Activated naive CD8-positive, alpha-beta T cell (primary cell): Measurements from ENCODE around the gene RPTOR.
A peak's percentile ranks its signal among the peaks of the same experiment; 100 is the strongest.

ENCODE experiments used
- H3K27ac Mint-ChIP-seq: one replicate; pipeline ENCODE4 v1.8.0; 2021; ENCODE audit warnings: mixed read lengths
- H3K27me3 Mint-ChIP-seq: one replicate; pipeline ENCODE4 v1.8.0; 2021; ENCODE audit warnings: mixed read lengths
- H3K36me3 Mint-ChIP-seq: one replicate; pipeline ENCODE4 v1.8.0; 2021; ENCODE audit warnings: mixed read lengths
- H3K4me1 Mint-ChIP-seq: one replicate; pipeline ENCODE4 v1.8.0; 2021; ENCODE audit warnings: low read depth, mixed read lengths
- H3K4me3 Mint-ChIP-seq: one replicate; pipeline ENCODE4 v1.8.0; 2021; ENCODE audit warnings: mild to moderate bottlenecking, mixed read lengths
- H3K9me3 Mint-ChIP-seq: one replicate; pipeline ENCODE4 v1.8.0; 2021; ENCODE audit warnings: low read depth, mixed read lengths

RPTOR gene

GRCh38 chr17:80925688-80926335 lies 381.2 kb downstream of the RPTOR start:
- Mint-ChIP-seq H3K9me3 (no peaks in the 10 kb centered on the region), H3K4me1 (no peaks in the 10 kb centered on the region), H3K27me3 (no peaks in the 10 kb centered on the region), H3K27ac (no peak overlapping the region), H3K36me3 (peaks cover 15% of the 10 kb centered on the region), H3K4me3 (no peak overlapping the region)

- peaks cover 15% of the 10 kb centered on the region for H3K36me3 Mint-ChIP-seq
- no peak overlapping the region for H3K4me3 Mint-ChIP-seq
- no peaks in the 10 kb centered on the region for H3K9me3 Mint-ChIP-seq
- H3K27me3 Mint-ChIP-seq = no peaks in the 10 kb centered on the region
- H3K4me1 Mint-ChIP-seq = no peaks in the 10 kb centered on the region
- H3K27ac Mint-ChIP-seq = no peak overlapping the region
These were observed 382.1 kb downstream of the RPTOR start for GRCh38 chr17:80926591-80927250.

- no peaks in the 10 kb centered on the region for H3K27me3 Mint-ChIP-seq
- no peak overlapping the region for H3K27ac Mint-ChIP-seq
- H3K4me3 Mint-ChIP-seq = no peak overlapping the region
- H3K4me1 Mint-ChIP-seq = no peaks in the 10 kb centered on the region
- no peaks in the 10 kb centered on the region for H3K9me3 Mint-ChIP-seq
- peaks cover 15% of the 10 kb centered on the region for H3K36me3 Mint-ChIP-seq
These were observed 383.2 kb downstream of the RPTOR start for GRCh38 chr17:80927791-80928216.

- Mint-ChIP-seq H3K27ac (no peak overlapping the region), H3K4me3 (no peak overlapping the region), H3K36me3 (peaks cover 15% of the 10 kb centered on the region), H3K27me3 (no peaks in the 10 kb centered on the region), H3K4me1 (no peaks in the 10 kb centered on the region), H3K9me3 (no peaks in the 10 kb centered on the region)
These were observed 384.8 kb downstream of the RPTOR start for GRCh38 chr17:80929449-80929848.

- Mint-ChIP-seq H3K27me3 (no peaks in the 10 kb centered on the region), H3K9me3 (no peaks in the 10 kb centered on the region), H3K4me3 (no peak overlapping the region), H3K27ac (no peak overlapping the region), H3K4me1 (peaks cover 4% of the 10 kb centered on the region), H3K36me3 (peaks cover 15% of the 10 kb centered on the region)
These were observed 386.0 kb downstream of the RPTOR start for GRCh38 chr17:80930335-80931279.

GRCh38 chr17:80931421-80932265 lies 387.0 kb downstream of the RPTOR start:
- Mint-ChIP-seq H3K9me3 (no peaks in the 10 kb centered on the region), H3K4me3 (no peak overlapping the region), H3K27ac (no peak overlapping the region), H3K4me1 (peaks cover 7% of the 10 kb centered on the region), H3K36me3 (peaks cover 9% of the 10 kb centered on the region), H3K27me3 (no peaks in the 10 kb centered on the region)

- Mint-ChIP-seq H3K9me3 (no peaks in the 10 kb centered on the region), H3K27me3 (no peaks in the 10 kb centered on the region), H3K4me1 (peaks cover 33% of the 10 kb centered on the region), H3K27ac (no peak overlapping the region), H3K36me3 (peaks cover 2% of the 10 kb centered on the region), H3K4me3 (no peak overlapping the region)
These were observed 390.9 kb downstream of the RPTOR start for GRCh38 chr17:80935526-80935925.

- Mint-ChIP-seq H3K4me3 (no peak overlapping the region), H3K36me3 (peaks cover 2% of the 10 kb centered on the region), H3K27me3 (no peaks in the 10 kb centered on the region), H3K4me1 (peaks cover 33% of the 10 kb centered on the region), H3K9me3 (no peaks in the 10 kb centered on the region), H3K27ac (peak overlapping the region; percentile 0)
These were observed 391.6 kb downstream of the RPTOR start for GRCh38 chr17:80936218-80936617.

- Mint-ChIP-seq H3K27ac (no peak overlapping the region), H3K4me1 (peaks cover 33% of the 10 kb centered on the region), H3K36me3 (peaks cover 2% of the 10 kb centered on the region), H3K27me3 (no peaks in the 10 kb centered on the region), H3K9me3 (no peaks in the 10 kb centered on the region), H3K4me3 (no peak overlapping the region)
These were observed 392.1 kb downstream of the RPTOR start for GRCh38 chr17:80936723-80937122.

- Mint-ChIP-seq H3K27ac (peak overlapping the region; percentile 66), H3K4me1 (peaks cover 33% of the 10 kb centered on the region), H3K27me3 (no peaks in the 10 kb centered on the region), H3K9me3 (no peaks in the 10 kb centered on the region), H3K4me3 (no peak overlapping the region), H3K36me3 (peaks cover 2% of the 10 kb centered on the region)
These were observed 393.1 kb downstream of the RPTOR start for GRCh38 chr17:80937462-80938381.

- H3K4me3 Mint-ChIP-seq = peak overlapping the region; percentile 63
- H3K27me3 Mint-ChIP-seq = no peaks in the 10 kb centered on the region
- H3K4me1 Mint-ChIP-seq = peaks cover 33% of the 10 kb centered on the region
- H3K9me3 Mint-ChIP-seq = no peaks in the 10 kb centered on the region
- peak overlapping the region; percentile 66 for H3K27ac Mint-ChIP-seq
- H3K36me3 Mint-ChIP-seq = peaks cover 2% of the 10 kb centered on the region
These were observed 393.9 kb downstream of the RPTOR start for GRCh38 chr17:80938556-80938955.

GRCh38 chr17:80939151-80940145 lies 394.8 kb downstream of the RPTOR start:
- Mint-ChIP-seq H3K4me1 (peaks cover 33% of the 10 kb centered on the region), H3K36me3 (peaks cover 2% of the 10 kb centered on the region), H3K27me3 (no peaks in the 10 kb centered on the region), H3K4me3 (peak overlapping the region; percentile 63), H3K27ac (no peak overlapping the region), H3K9me3 (no peaks in the 10 kb centered on the region)
